ENCODE data around the gene SIX2.

Gene SIX2

DNA sequence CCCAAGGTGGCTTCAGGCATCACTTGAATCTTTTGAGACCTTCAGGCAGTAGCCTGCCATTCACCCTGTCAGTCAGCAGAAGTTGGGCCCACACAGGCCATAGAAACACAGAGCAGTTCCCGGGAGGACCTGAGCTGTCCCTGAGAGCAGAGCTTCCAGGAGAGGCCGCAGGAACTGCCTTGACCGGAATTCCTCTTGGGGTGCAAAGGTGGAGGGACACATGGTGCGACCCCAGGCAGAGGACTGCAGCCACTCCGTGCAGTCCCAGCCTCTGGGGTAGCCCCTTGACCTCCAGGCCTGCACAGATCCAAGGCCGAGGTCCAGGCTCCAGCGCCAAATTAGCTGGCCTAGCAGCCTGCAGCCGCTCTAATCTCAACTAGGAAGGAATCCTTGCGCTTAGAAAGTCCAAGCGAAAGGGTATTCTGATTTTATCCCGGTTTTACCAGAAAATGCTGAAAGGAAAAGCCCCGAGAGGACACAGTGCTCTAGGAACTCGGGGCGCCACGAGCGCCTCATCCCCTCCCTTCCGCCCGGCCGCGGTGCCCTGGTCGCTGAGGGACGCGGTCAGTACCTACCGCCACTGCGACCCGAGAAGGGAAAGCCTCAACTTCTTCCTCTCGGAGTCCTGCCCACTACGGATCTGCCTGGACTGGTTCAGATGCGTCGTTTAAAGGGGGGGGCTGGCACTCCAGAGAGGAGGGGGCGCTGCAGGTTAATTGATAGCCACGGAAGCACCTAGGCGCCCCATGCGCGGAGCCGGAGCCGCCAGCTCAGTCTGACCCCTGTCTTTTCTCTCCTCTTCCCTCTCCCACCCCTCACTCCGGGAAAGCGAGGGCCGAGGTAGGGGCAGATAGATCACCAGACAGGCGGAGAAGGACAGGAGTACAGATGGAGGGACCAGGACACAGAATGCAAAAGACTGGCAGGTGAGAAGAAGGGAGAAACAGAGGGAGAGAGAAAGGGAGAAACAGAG, 5.4 kb downstream of the SIX2 start:
- H3K4me3 Mint-ChIP-seq = peak overlapping the region in 1 of 2 donors; percentile 17

DNA sequence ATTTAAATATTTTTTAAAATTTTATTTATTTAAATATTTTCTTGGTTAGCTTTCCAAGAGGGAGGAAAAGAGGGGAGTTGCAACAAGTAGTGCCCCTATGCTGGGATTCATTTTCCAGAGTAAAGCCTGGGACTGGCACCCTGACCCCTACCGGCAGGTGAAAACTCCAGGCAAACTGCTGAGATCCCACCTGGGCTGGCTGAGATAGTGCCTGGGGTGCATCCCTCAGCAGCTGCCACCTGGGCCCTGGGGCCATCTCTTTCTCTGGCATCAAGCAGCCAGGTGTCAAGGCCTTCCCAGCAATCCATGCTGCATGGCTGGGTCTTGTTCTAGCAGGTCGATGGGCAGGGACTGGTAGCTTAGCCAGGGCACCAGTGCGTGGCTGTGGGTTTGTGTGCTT, 6.6 kb downstream of the SIX2 start:
- ATAC-seq (replicated peaks) (no peak), DNase-seq (no peak)
- Mint-ChIP-seq H3K27ac (no peak overlapping the region), H3K4me1 (ENCODE audit: low read depth in 2 of 2) (peaks cover 17 to 25% of the 10 kb centered on the region in 2 donors), H3K9me3 (no peaks in the 10 kb centered on the region), H3K27me3 (peaks cover 82 to 100% of the 10 kb centered on the region in 2 donors), H3K36me3 (ENCODE audit: insufficient read depth) (no peaks in the 10 kb centered on the region), H3K4me3 (no peak overlapping the region)

More for the DNA sequence above, 5.4 kb downstream of the SIX2 start:
- DNase-seq (no peak), ATAC-seq (replicated peaks) (no peak)
- Mint-ChIP-seq H3K27me3 (peaks cover 79 to 100% of the 10 kb centered on the region in 2 donors), H3K9me3 (no peaks in the 10 kb centered on the region), H3K27ac (no peak overlapping the region), H3K4me1 (ENCODE audit: low read depth in 2 of 2) (peaks cover 24 to 25% of the 10 kb centered on the region in 2 donors), H3K36me3 (ENCODE audit: insufficient read depth) (no peaks in the 10 kb centered on the region)

GRCh38 chr2:45001869-45002385, 7.3 kb downstream of the SIX2 start:
- no peaks in the 10 kb centered on the region for H3K9me3 Mint-ChIP-seq
- H3K36me3 Mint-ChIP-seq (ENCODE audit: insufficient read depth) = no peaks in the 10 kb centered on the region
- peaks cover 16 to 25% of the 10 kb centered on the region in 2 donors for H3K4me1 Mint-ChIP-seq (ENCODE audit: low read depth in 2 of 2)
- peaks cover 81 to 100% of the 10 kb centered on the region in 2 donors for H3K27me3 Mint-ChIP-seq
- peak overlapping the region; percentile 49 to 58 for H3K4me3 Mint-ChIP-seq
- ATAC-seq (replicated peaks) (no peak), DNase-seq (no peak)
- H3K27ac Mint-ChIP-seq = no peak overlapping the region

DNA sequence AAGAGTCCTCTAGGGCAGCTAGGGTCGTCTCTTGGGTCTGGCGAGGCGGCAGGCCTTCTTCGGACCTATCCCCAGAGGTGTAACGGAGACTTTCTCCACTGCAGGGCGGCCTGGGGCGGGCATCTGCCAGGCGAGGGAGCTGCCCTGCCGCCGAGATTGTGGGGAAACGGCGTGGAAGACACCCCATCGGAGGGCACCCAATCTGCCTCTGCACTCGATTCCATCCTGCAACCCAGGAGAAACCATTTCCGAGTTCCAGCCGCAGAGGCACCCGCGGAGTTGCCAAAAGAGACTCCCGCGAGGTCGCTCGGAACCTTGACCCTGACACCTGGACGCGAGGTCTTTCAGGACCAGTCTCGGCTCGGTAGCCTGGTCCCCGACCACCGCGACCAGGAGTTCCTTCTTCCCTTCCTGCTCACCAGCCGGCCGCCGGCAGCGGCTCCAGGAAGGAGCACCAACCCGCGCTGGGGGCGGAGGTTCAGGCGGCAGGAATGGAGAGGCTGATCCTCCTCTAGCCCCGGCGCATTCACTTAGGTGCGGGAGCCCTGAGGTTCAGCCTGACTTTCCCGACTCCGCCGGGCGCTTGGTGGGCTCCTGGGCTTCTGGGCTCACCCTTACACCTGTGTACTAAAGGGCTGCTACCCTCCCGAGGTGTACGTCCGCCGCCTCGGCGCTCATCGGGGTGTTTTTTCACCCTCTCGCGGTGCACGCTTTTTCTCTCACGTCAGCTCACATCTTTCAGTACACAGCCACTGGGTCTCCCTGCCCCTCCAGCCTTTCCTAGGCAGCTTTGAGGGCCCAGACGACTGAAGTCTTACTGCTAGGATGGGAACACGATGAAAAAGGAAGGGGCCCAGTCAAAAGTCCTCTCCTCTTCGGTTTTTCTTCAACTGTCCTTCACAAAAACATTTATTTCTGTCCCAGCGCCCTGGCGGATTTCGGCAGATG, 8.1 kb downstream of the SIX2 start:
- H3K4me3 Mint-ChIP-seq = peak overlapping the region; percentile 49 to 58
- ATAC-seq (replicated peaks) = no peak
- no peak for DNase-seq
- no peak overlapping the region for H3K27ac Mint-ChIP-seq
- peaks cover 13 to 20% of the 10 kb centered on the region in 2 donors for H3K4me1 Mint-ChIP-seq (ENCODE audit: low read depth in 2 of 2)
- peaks cover 81 to 100% of the 10 kb centered on the region in 2 donors for H3K27me3 Mint-ChIP-seq
- no peaks in the 10 kb centered on the region for H3K9me3 Mint-ChIP-seq
- no peaks in the 10 kb centered on the region for H3K36me3 Mint-ChIP-seq (ENCODE audit: insufficient read depth)

GRCh38 chr2:45000341-45000901, 8.8 kb downstream of the SIX2 start:
- no peak for DNase-seq
- Mint-ChIP-seq H3K4me3 (peak overlapping the region; percentile 49 to 58), H3K36me3 (ENCODE audit: insufficient read depth) (no peaks in the 10 kb centered on the region), H3K4me1 (ENCODE audit: low read depth in 2 of 2) (peaks cover 13 to 15% of the 10 kb centered on the region in 2 donors), H3K27ac (no peak overlapping the region), H3K27me3 (peaks cover 81 to 100% of the 10 kb centered on the region in 2 donors), H3K9me3 (no peaks in the 10 kb centered on the region)
- no peak for ATAC-seq (replicated peaks)

DNA sequence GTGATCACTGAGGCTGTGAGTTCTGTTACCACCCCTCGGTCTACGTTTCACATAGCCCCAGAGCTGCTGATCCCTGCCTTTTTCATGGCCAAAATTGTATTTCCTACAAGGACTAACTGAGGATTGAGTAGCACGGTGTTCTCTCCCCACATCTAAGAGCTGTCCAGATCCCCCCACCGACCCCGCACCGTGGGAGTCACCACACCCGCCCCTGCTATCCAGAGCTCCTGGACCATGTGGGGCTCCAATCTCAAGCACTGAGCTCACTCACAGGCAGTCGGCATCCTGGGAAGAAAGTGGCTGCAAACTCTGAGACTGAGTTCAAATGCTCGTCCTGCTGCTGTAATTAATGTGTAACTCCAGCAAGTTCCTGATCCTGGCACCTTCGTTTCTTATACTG, 9.7 kb downstream of the SIX2 start:
- no peak overlapping the region for H3K27ac Mint-ChIP-seq
- H3K9me3 Mint-ChIP-seq = no peaks in the 10 kb centered on the region
- peaks cover 13 to 14% of the 10 kb centered on the region in 2 donors for H3K4me1 Mint-ChIP-seq (ENCODE audit: low read depth in 2 of 2)
- DNase-seq (no peak), ATAC-seq (replicated peaks) (no peak)
- no peaks in the 10 kb centered on the region for H3K36me3 Mint-ChIP-seq (ENCODE audit: insufficient read depth)
- H3K27me3 Mint-ChIP-seq = peaks cover 82 to 99% of the 10 kb centered on the region in 2 donors
- no peak overlapping the region for H3K4me3 Mint-ChIP-seq

DNA sequence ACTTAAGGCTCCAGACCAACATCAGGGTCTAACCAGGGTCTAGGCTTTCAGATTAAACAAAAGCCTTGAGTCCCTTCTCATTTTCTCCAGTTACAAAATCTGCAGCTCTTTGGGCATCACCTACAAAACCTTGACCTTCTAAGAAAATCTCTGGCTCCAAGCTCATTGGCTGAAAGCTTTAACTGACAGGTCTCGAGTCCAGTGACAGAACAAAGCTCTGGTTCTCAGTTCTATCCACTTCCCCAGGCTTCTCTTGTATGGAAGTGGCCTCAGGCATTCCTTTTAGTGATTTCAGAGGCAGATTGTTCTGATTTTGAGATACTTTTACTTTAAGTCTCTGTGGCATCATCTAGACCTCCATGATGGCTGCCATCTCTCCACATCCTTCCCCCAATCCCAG, 11.3 kb downstream of the SIX2 start:
- ATAC-seq (replicated peaks) (no peak), DNase-seq (no peak)
- no peaks in the 10 kb centered on the region for H3K36me3 Mint-ChIP-seq (ENCODE audit: insufficient read depth)
- H3K27me3 Mint-ChIP-seq = peaks cover 74 to 99% of the 10 kb centered on the region in 2 donors
- no peaks in the 10 kb centered on the region for H3K9me3 Mint-ChIP-seq
- H3K4me1 Mint-ChIP-seq (ENCODE audit: low read depth in 2 of 2) = peaks cover 9 to 10% of the 10 kb centered on the region in 2 donors
- no peak overlapping the region for H3K27ac Mint-ChIP-seq
- H3K4me3 Mint-ChIP-seq = no peak overlapping the region

DNA sequence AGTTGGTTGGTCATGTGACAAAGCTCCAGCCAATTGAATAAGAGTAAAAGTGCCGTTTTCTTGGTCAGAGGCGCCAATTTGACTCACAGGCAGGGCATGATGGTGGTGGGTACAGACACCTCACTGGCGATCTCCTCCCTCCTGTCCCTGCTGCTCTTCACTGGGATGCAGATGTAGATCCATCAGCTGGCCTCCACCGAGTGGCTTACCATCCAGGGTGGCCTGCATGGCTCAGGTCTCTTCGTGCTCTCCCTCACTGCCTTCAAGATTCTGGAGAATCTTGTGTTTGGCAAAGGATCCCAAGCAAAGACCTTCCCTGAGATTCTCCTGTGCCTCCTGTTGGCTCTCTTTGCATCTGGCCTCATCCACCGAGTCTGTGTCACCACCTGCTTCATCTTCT, 12.9 kb downstream of the SIX2 start:
- H3K4me3 Mint-ChIP-seq = no peak overlapping the region
- H3K27ac Mint-ChIP-seq = no peak overlapping the region
- peaks cover 0 to 3% of the 10 kb centered on the region in 2 donors for H3K9me3 Mint-ChIP-seq
- H3K36me3 Mint-ChIP-seq (ENCODE audit: insufficient read depth) = no peaks in the 10 kb centered on the region
- H3K4me1 Mint-ChIP-seq (ENCODE audit: low read depth in 2 of 2) = peaks cover 0 to 3% of the 10 kb centered on the region in 2 donors
- ATAC-seq (replicated peaks) (no peak), DNase-seq (no peak)
- peaks cover 66 to 84% of the 10 kb centered on the region in 2 donors for H3K27me3 Mint-ChIP-seq

- no peak overlapping the region for H3K27ac Mint-ChIP-seq
- H3K4me1 Mint-ChIP-seq (ENCODE audit: low read depth in 2 of 2) = no peaks in the 10 kb centered on the region
- H3K36me3 Mint-ChIP-seq (ENCODE audit: insufficient read depth) = no peaks in the 10 kb centered on the region
- no peak overlapping the region for H3K4me3 Mint-ChIP-seq
- DNase-seq (no peak), ATAC-seq (replicated peaks) (no peak)
- H3K27me3 Mint-ChIP-seq = peaks cover 65 to 81% of the 10 kb centered on the region in 2 donors
- peaks cover 0 to 4% of the 10 kb centered on the region in 2 donors for H3K9me3 Mint-ChIP-seq
These were observed 14.9 kb downstream of the SIX2 start for GRCh38 chr2:44994377-44994776.

- no peak overlapping the region for H3K4me3 Mint-ChIP-seq
- H3K36me3 Mint-ChIP-seq (ENCODE audit: insufficient read depth) = no peaks in the 10 kb centered on the region
- H3K9me3 Mint-ChIP-seq = peaks cover 0 to 4% of the 10 kb centered on the region in 2 donors
- DNase-seq (no peak), ATAC-seq (replicated peaks) (no peak)
- no peak overlapping the region for H3K27ac Mint-ChIP-seq
- H3K4me1 Mint-ChIP-seq (ENCODE audit: low read depth in 2 of 2) = no peaks in the 10 kb centered on the region
- peaks cover 50 to 56% of the 10 kb centered on the region in 2 donors for H3K27me3 Mint-ChIP-seq
These were observed 20.1 kb downstream of the SIX2 start for GRCh38 chr2:44989176-44989575.

GRCh38 chr2:44983836-44984604, 25.2 kb downstream of the SIX2 start:
- Mint-ChIP-seq H3K36me3 (ENCODE audit: insufficient read depth) (no peaks in the 10 kb centered on the region), H3K9me3 (no peaks in the 10 kb centered on the region), H3K4me1 (ENCODE audit: low read depth in 2 of 2) (peaks cover 3 to 4% of the 10 kb centered on the region in 2 donors), H3K27me3 (peaks cover 33 to 41% of the 10 kb centered on the region in 2 donors), H3K4me3 (no peak overlapping the region), H3K27ac (no peak overlapping the region)
- ATAC-seq (replicated peaks) (no peak), DNase-seq (no peak)

DNA sequence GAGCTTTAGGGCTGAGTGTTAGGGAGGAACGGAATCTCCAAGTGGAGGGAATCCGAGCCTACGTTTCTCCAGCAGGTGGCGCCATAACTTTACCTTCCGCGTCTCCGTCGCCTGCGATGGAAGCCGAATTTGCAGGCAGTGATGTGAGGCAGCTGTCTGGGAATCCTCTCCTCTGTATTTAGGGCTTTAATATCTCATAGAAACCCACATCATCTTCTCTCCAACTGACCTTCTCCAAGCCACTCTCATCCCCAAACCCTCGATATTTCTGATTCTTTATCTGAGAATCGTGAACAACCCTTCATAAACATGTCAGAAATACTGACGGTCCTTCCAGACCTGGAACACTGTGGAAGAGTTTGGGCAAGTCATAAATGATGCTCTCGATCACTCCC, 27.5 kb downstream of the SIX2 start:
- Mint-ChIP-seq H3K27ac (no peak overlapping the region), H3K27me3 (peaks cover 40 to 41% of the 10 kb centered on the region in 2 donors), H3K36me3 (ENCODE audit: insufficient read depth) (no peaks in the 10 kb centered on the region), H3K4me1 (ENCODE audit: low read depth in 2 of 2) (peaks cover 3 to 4% of the 10 kb centered on the region in 2 donors), H3K9me3 (no peaks in the 10 kb centered on the region), H3K4me3 (no peak overlapping the region)
- DNase-seq (peak; percentile 52 to 59 (median 56)), ATAC-seq (replicated peaks) (peak; percentile 39)
